Mesenchymal stem cell (in vitro differentiated cells and primary cell): ENCODE measurements around the gene CRADD.
A peak's percentile ranks its signal among the peaks of the same experiment; 100 is the strongest.
"Not testable (repeated sequence)": the region's sequence is repeated elsewhere in the genome, so short reads cannot be mapped to it uniquely, and the experiment has no call there.

Source experiments
- DNase-seq: peaks from one replicate; pipeline ENCODE4 v3.0.0-alpha.2; 2013
- H2AFZ ChIP-seq: one replicate; pipeline ENCODE4 v1.6.1; 2013; ENCODE audit warnings: low read depth, mild to moderate bottlenecking, control low read depth, inconsistent platforms, low read length, moderate library complexity
- H2AK5ac ChIP-seq: 2 replicates; pipeline ENCODE4 v1.6.1; 2013; ENCODE audit warnings: low read length, moderate library complexity, mild to moderate bottlenecking, inconsistent platforms; ENCODE audit not compliant: severe bottlenecking
- H2BK120ac ChIP-seq: one replicate; pipeline ENCODE4 v1.6.1; 2013; ENCODE audit warnings: low read depth, mild to moderate bottlenecking, inconsistent platforms, low read length, moderate library complexity
- H2BK12ac ChIP-seq, 2 experiments: one replicate each; pipeline ENCODE4 v1.6.1; 2013; ENCODE audit warnings: inconsistent platforms in 2 of 2, low read length in 2 of 2, mild to moderate bottlenecking in 2 of 2, moderate library complexity in 2 of 2, control low read depth in 1 of 2
- H2BK15ac ChIP-seq: one replicate; pipeline ENCODE4 v1.6.1; 2013; ENCODE audit warnings: mild to moderate bottlenecking, low read depth, inconsistent platforms; ENCODE audit not compliant: poor library complexity, severe bottlenecking
- H2BK5ac ChIP-seq: 2 replicates; pipeline ENCODE4 v1.6.1; 2013; ENCODE audit warnings: low read depth, mild to moderate bottlenecking, low read length, control low read depth, inconsistent platforms; ENCODE audit not compliant: poor library complexity, severe bottlenecking
- H3K14ac ChIP-seq, 2 experiments: one replicate each; pipeline ENCODE4 v1.6.1; 2013; ENCODE audit warnings: inconsistent platforms in 2 of 2, low read length in 2 of 2, control low read depth in 1 of 2, mild to moderate bottlenecking in 1 of 2, moderate library complexity in 1 of 2
- H3K18ac ChIP-seq, 2 experiments: one replicate each; pipeline ENCODE4 v1.6.1; 2013; ENCODE audit warnings: inconsistent platforms in 2 of 2, low read length in 2 of 2, control low read depth in 1 of 2, low read depth in 1 of 2, mild to moderate bottlenecking in 1 of 2
- H3K23ac ChIP-seq, 2 experiments: one replicate each; pipeline ENCODE4 v1.6.1; 2013; ENCODE audit warnings: inconsistent platforms in 2 of 2, low read length in 2 of 2, mild to moderate bottlenecking in 2 of 2, moderate library complexity in 2 of 2, control low read depth in 1 of 2
- H3K27ac ChIP-seq: 2 replicates; pipeline ENCODE4 v1.5.1; 2013; ENCODE audit warnings: mild to moderate bottlenecking, moderate library complexity, low read length, control low read depth, inconsistent platforms; ENCODE audit not compliant: poor library complexity, severe bottlenecking
- H3K27me3 ChIP-seq, 2 experiments: 2 replicates each; pipeline versions ENCODE4 v1.6.1 to v1.7.0; 2013; ENCODE audit warnings: low read length in 2 of 2, mild to moderate bottlenecking in 2 of 2, moderate library complexity in 2 of 2, control low read depth in 1 of 2, inconsistent platforms in 1 of 2; ENCODE audit not compliant: control insufficient read depth in 1 of 2, insufficient read depth in 1 of 2
- H3K36me3 ChIP-seq, 2 experiments: 2 replicates each; pipeline versions ENCODE4 v1.6.1 to v1.7.0; 2013; ENCODE audit warnings: low read length in 2 of 2, control low read depth in 1 of 2, inconsistent platforms in 1 of 2, low read depth in 1 of 2, mild to moderate bottlenecking in 1 of 2; ENCODE audit not compliant: insufficient read depth in 2 of 2, control insufficient read depth in 1 of 2
- H3K4ac ChIP-seq, 2 experiments: one replicate each; pipeline ENCODE4 v1.6.1; 2013; ENCODE audit warnings: inconsistent platforms in 2 of 2, low read length in 2 of 2, mild to moderate bottlenecking in 2 of 2, moderate library complexity in 2 of 2, control low read depth in 1 of 2, low read depth in 1 of 2
- H3K4me1 ChIP-seq: 2 replicates; pipeline ENCODE4 v1.6.1; 2013; ENCODE audit warnings: low read depth, low read length, control low read depth; ENCODE audit not compliant: control insufficient read depth, insufficient read depth
- H3K4me2 ChIP-seq: 2 replicates; pipeline ENCODE4 v1.6.1; 2013; ENCODE audit warnings: low read length, mild to moderate bottlenecking, inconsistent platforms; ENCODE audit not compliant: poor library complexity, severe bottlenecking
- H3K4me3 ChIP-seq, 2 experiments: 2 replicates each; pipeline versions ENCODE4 v1.5.1 to v1.7.0; 2013; ENCODE audit warnings: low read length in 2 of 2, mild to moderate bottlenecking in 2 of 2, control low read depth in 1 of 2, low read depth in 1 of 2; ENCODE audit not compliant: insufficient read depth in 1 of 2
- H3K79me1 ChIP-seq: replicated peaks from 2 replicates; pipeline ENCODE4 v1.6.1; 2013; ENCODE audit warnings: mild to moderate bottlenecking, control low read depth, low read length, inconsistent platforms; ENCODE audit not compliant: poor library complexity, severe bottlenecking
- H3K9ac ChIP-seq: 2 replicates; pipeline ENCODE4 v1.7.0; 2013; ENCODE audit warnings: mild to moderate bottlenecking, low read length, moderate library complexity
- H3K9me3 ChIP-seq: 2 replicates; pipeline ENCODE4 v1.7.0; 2013; ENCODE audit warnings: mild to moderate bottlenecking, low read length; ENCODE audit not compliant: control insufficient read depth
- H4K8ac ChIP-seq: one replicate; pipeline ENCODE4 v1.6.1; 2013; ENCODE audit warnings: inconsistent platforms, mild to moderate bottlenecking, low read length, moderate library complexity
- H4K91ac ChIP-seq: one replicate; pipeline ENCODE4 v1.6.1; 2013; ENCODE audit warnings: mild to moderate bottlenecking, low read length, inconsistent platforms
- WGBS: methylation state at CpG from one replicate; pipeline ENCODE4 v1.1.7; 2013; ENCODE audit warnings: mixed read lengths; 5-methylcytosine and 5-hydroxymethylcytosine counted together

Gene CRADD

GRCh38 chr12:93711502-93711901 lies 34.3 kb downstream of the CRADD start:
- 91% methylated on average over 1 of the region's 1 CpG for WGBS
- not testable (repeated sequence) for H2AK5ac ChIP-seq, H3K23ac ChIP-seq, H3K36me3 ChIP-seq, H2BK15ac ChIP-seq, H3K18ac ChIP-seq, H4K91ac ChIP-seq, H3K27me3 ChIP-seq, DNase-seq, H3K9ac ChIP-seq, H2BK5ac ChIP-seq, H3K4ac ChIP-seq, H2BK12ac ChIP-seq, H2AFZ ChIP-seq, H2BK120ac ChIP-seq, H3K4me1 ChIP-seq, H3K4me3 ChIP-seq, H3K79me1 ChIP-seq, H4K8ac ChIP-seq, H3K14ac ChIP-seq, H3K4me2 ChIP-seq, H3K27ac ChIP-seq
- H3K9me3 ChIP-seq: peaks cover 11% of the 10 kb centered on the region

- Histone ChIP-seq H2BK120ac (no peak overlapping the region), H4K91ac (no peak overlapping the region), H2BK12ac (no peak overlapping the region), H3K23ac (no peak overlapping the region), H2BK15ac (no peak overlapping the region), H3K4me1 (no peaks in the 10 kb centered on the region), H3K9me3 (peaks cover 11% of the 10 kb centered on the region), H3K4me2 (no peak overlapping the region), H3K14ac (no peak overlapping the region), H2BK5ac (no peak overlapping the region), H3K79me1 (peaks cover 5% of the 10 kb centered on the region), H3K27me3 (no peaks in the 10 kb centered on the region), H3K27ac (no peak overlapping the region), H3K4ac (no peak overlapping the region), H3K9ac (no peak overlapping the region), H3K36me3 (no peaks in the 10 kb centered on the region), H3K18ac (no peak overlapping the region), H3K4me3 (no peak overlapping the region), H4K8ac (no peak overlapping the region), H2AFZ (no peak overlapping the region), H2AK5ac (no peak overlapping the region)
- 100% methylated on average over 2 of the region's 3 CpGs for WGBS
- DNase-seq: no peak
Observed at GRCh38 chr12:93712200-93712599, 35.0 kb downstream of the CRADD start.

GRCh38 chr12:93713060-93713459 lies 35.9 kb downstream of the CRADD start:
- DNase-seq: no peak
- Histone ChIP-seq H3K4me2 (no peak overlapping the region), H3K4ac (no peak overlapping the region), H3K23ac (no peak overlapping the region), H3K4me3 (no peak overlapping the region), H2AFZ (no peak overlapping the region), H2BK5ac (no peak overlapping the region), H3K36me3 (no peaks in the 10 kb centered on the region), H3K18ac (no peak overlapping the region), H3K4me1 (no peaks in the 10 kb centered on the region), H3K14ac (no peak overlapping the region), H2BK12ac (no peak overlapping the region), H3K27ac (no peak overlapping the region), H3K9ac (no peak overlapping the region), H3K79me1 (peaks cover 7% of the 10 kb centered on the region), H2BK15ac (no peak overlapping the region), H3K27me3 (no peaks in the 10 kb centered on the region), H4K91ac (no peak overlapping the region), H3K9me3 (peaks cover 11% of the 10 kb centered on the region), H2AK5ac (no peak overlapping the region), H4K8ac (no peak overlapping the region), H2BK120ac (no peak overlapping the region)
- WGBS: 100% methylated on average over 2 of the region's 5 CpGs

GRCh38 chr12:93713800-93714199 lies 36.6 kb downstream of the CRADD start:
- no peaks in the 10 kb centered on the region for H3K4me1 ChIP-seq
- no peaks in the 10 kb centered on the region for H3K27me3 ChIP-seq
- H3K27ac ChIP-seq: no peak overlapping the region
- 83% methylated on average over 1 of the region's 4 CpGs for WGBS
- no peak overlapping the region for H2BK5ac ChIP-seq
- H3K4me2 ChIP-seq: no peak overlapping the region
- no peaks in the 10 kb centered on the region for H3K36me3 ChIP-seq
- H2BK12ac ChIP-seq: no peak overlapping the region
- no peak overlapping the region for H2BK120ac ChIP-seq
- no peak overlapping the region for H3K4ac ChIP-seq
- peak overlapping the region; percentile 66 for H3K9ac ChIP-seq
- H2AK5ac ChIP-seq: no peak overlapping the region
- no peak overlapping the region for H2BK15ac ChIP-seq
- H3K9me3 ChIP-seq: peaks cover 11% of the 10 kb centered on the region
- no peak for DNase-seq
- no peak overlapping the region for H2AFZ ChIP-seq
- H3K23ac ChIP-seq: no peak overlapping the region
- peaks cover 5% of the 10 kb centered on the region for H3K79me1 ChIP-seq
- no peak overlapping the region for H4K91ac ChIP-seq
- H4K8ac ChIP-seq: no peak overlapping the region
- H3K14ac ChIP-seq: no peak overlapping the region
- no peak overlapping the region for H3K4me3 ChIP-seq
- H3K18ac ChIP-seq: no peak overlapping the region
